CD4-positive, alpha-beta memory T cell (primary cell): Measurements from ENCODE around the gene SLC8B1. TPM values are rescaled to one million over a fixed set of nuclear protein-coding genes. Genes with fewer than 3 reads are reported as not detected.
"Not testable (repeated sequence)": the region's sequence is repeated elsewhere in the genome, so short reads cannot be mapped to it uniquely, and the experiment has no call there.

Experiments used
- CTCF ChIA-PET: fragments of 350-600 bp; sonication (Branson Sonifier 250); formaldehyde crosslinking; loops from one replicate; lab custom pipeline; 2021; ENCODE audit warnings: inconsistent platforms; ENCODE audit not compliant: partially characterized antibody; lab: Charles Lee
- POLR2A ChIA-PET: fragments of 350-600 bp; sonication (Branson Sonifier 250); formaldehyde crosslinking; loops from one replicate; lab custom pipeline; 2021; ENCODE audit not compliant: partially characterized antibody; lab: Charles Lee
- DNase-seq, 5 donors: peaks; one replicate each; pipeline versions ENCODE4 v3.0.0 to v3.0.0-alpha.2; 2020 to 2022; ENCODE audit warnings: mixed read lengths in 1 of 5
- H3K27ac ChIP-seq: one replicate; pipeline ENCODE4 v1.7.0; 2013; ENCODE audit warnings: low read depth, low read length
- H3K27me3 ChIP-seq: 2 replicates; pipeline ENCODE4 v1.7.0; 2013; ENCODE audit warnings: mild to moderate bottlenecking, low read length, moderate library complexity; ENCODE audit not compliant: insufficient read depth
- H3K36me3 ChIP-seq: 2 replicates; pipeline ENCODE4 v1.7.0; 2013; ENCODE audit warnings: mild to moderate bottlenecking, low read length, moderate library complexity; ENCODE audit not compliant: insufficient read depth
- H3K4me1 ChIP-seq: 2 replicates; pipeline ENCODE4 v1.7.0; 2013; ENCODE audit warnings: mild to moderate bottlenecking, low read length, moderate library complexity; ENCODE audit not compliant: insufficient read depth
- H3K4me3 ChIP-seq, 2 donors: one replicate each; pipeline ENCODE4 v1.7.0; 2013; ENCODE audit warnings: low read length in 2 of 2, mild to moderate bottlenecking in 1 of 2
- H3K9me3 ChIP-seq, 2 donors: one replicate each; pipeline ENCODE4 v1.7.0; 2013; ENCODE audit warnings: low read length in 2 of 2, control low read depth in 1 of 2; ENCODE audit not compliant: control insufficient read depth in 1 of 2
- H3K27ac Mint-ChIP-seq, 7 donors: one replicate each; pipeline ENCODE4 v1.8.0; 2020 to 2021; ENCODE audit warnings: mixed read lengths in 7 of 7, mild to moderate bottlenecking in 6 of 7, inconsistent platforms in 3 of 7, moderate library complexity in 3 of 7
- H3K27me3 Mint-ChIP-seq, 2 donors: one replicate each; pipeline ENCODE4 v1.8.0; 2020 to 2021; ENCODE audit warnings: mixed read lengths in 2 of 2
- H3K36me3 Mint-ChIP-seq, 2 donors: one replicate each; pipeline ENCODE4 v1.8.0; 2020 to 2021; ENCODE audit warnings: mixed read lengths in 2 of 2, inconsistent platforms in 1 of 2, mild to moderate bottlenecking in 1 of 2
- H3K4me1 Mint-ChIP-seq, 4 donors: one replicate each; pipeline ENCODE4 v1.8.0; 2020 to 2021; ENCODE audit warnings: mixed read lengths in 4 of 4, mild to moderate bottlenecking in 1 of 4
- H3K4me3 Mint-ChIP-seq, 8 donors: one replicate each; pipeline ENCODE4 v1.8.0; 2020 to 2021; ENCODE audit warnings: mixed read lengths in 8 of 8, mild to moderate bottlenecking in 7 of 8, moderate library complexity in 6 of 8, inconsistent platforms in 3 of 8
- H3K9me3 Mint-ChIP-seq, 8 donors: one replicate each; pipeline ENCODE4 v1.8.0; 2020 to 2021; ENCODE audit warnings: mixed read lengths in 8 of 8, mild to moderate bottlenecking in 5 of 8, inconsistent platforms in 3 of 8, moderate library complexity in 1 of 8
- intact Hi-C: fragments of 100-400 bp; cut with micrococcal nuclease; formaldehyde crosslinking; loops from one replicate; pipeline ENCODE4 v1.15.1; 2023
- polyA plus RNA-seq, 2 donors: library from polyadenylated mRNA; unstranded; fragments of 300-500 nt; fragmentation: Illumina TruSeq; gene quantifications; one replicate each; pipeline ENCODE4 v1.2.3, GENCODE V29; 2021
- total RNA-seq, 2 experiments: library from RNA; stranded (reverse); gene quantifications; one replicate each; pipeline ENCODE4 v1.2.3, GENCODE V29; 2021

SLC8B1 gene
- total and polyA plus RNA-seq, 4 experiments from 2014 or later = 33.9 to 93.5 (median 71.5) TPM

DNA sequence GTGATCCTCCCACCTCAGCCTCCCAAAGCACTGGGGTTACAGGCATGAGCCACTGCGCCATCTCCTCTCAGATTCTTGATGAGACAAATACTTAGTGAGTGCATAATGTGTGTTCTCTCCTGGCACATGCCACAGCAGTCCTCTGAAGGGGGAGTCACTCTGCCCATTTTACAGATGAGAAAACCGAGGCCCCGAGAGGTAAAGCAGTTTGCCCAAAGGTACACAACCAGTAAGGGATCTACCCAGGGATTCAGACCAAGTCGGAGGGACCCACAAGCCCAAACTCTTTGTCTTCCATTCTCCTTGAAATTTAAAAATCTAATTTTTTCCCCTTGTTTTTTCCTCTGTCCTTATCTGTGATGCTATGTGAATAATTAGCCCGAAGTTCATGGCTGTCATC lies 29.8 kb upstream of the SLC8B1 start:
- H3K9me3 Mint-ChIP-seq = peaks cover 0 to 1% (median 0%) of the 10 kb centered on the region in 8 donors

DNA sequence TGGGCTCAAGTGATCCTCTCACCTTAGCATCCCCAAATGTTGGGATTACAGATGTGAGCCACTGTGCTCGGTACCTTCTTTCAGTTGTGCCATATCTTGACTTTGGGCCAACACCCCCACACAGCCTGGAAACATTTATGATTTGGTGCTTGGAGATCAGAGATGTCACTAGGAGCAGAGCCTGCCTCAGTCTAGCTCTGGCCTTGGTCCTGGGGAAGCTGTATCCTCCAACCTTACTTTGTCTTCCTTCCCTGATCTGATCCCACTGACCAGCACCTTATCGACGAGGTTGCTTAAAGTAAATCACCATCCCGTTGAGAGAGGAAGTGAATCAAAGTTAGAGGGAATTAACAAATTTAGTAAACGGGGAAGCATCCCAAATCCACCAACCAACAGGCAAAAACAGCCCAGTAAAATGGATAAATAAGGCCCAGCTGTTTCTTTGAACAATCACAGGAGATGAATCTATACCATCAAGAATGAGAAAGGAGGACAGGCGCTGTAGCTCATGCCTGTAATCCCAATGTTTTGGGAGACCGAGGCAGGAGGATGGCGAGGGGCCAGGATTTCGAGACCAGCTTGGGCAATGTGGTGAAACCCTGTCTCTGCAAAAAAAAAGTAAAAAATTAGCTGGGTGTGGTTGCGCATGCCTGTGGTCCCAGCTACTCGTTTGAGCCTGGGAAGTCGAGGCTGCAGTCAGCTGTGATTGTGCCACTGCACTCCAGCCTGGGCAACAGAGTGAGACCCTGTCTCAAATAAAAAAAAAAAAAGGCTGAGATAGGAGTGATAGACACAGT lies 26.9 kb upstream of the SLC8B1 start:
- H3K36me3 Mint-ChIP-seq = peaks cover 2 to 16% of the 10 kb centered on the region in 2 donors
- intact Hi-C loops = no loop called here
- H3K4me3 Mint-ChIP-seq = peak overlapping the region in 1 of 8 donors; percentile 35
- peak overlapping the region in 4 of 7 donors; percentile 12 to 91 (median 21) for H3K27ac Mint-ChIP-seq
- H3K27me3 Mint-ChIP-seq = no peaks in the 10 kb centered on the region
- H3K9me3 ChIP-seq = no peaks in the 10 kb centered on the region
- no peaks in the 10 kb centered on the region for H3K27me3 ChIP-seq
- H3K27ac ChIP-seq = no peak overlapping the region
- peaks cover 0 to 1% (median 0%) of the 10 kb centered on the region in 8 donors for H3K9me3 Mint-ChIP-seq
- H3K36me3 ChIP-seq = no peaks in the 10 kb centered on the region
- ChIA-PET POLR2A (no interaction called here), CTCF (no interaction called here)
- H3K4me1 Mint-ChIP-seq = peaks cover 9 to 24% (median 18%) of the 10 kb centered on the region in 4 donors
- H3K4me1 ChIP-seq = peaks cover 19% of the 10 kb centered on the region
- H3K4me3 ChIP-seq = no peak overlapping the region
- DNase-seq = no peak

More for the DNA sequence above, 29.8 kb upstream of the SLC8B1 start:
- Mint-ChIP-seq H3K36me3 (peaks cover 11 to 16% of the 10 kb centered on the region in 2 donors), H3K27me3 (no peaks in the 10 kb centered on the region), H3K27ac (peak overlapping the region in 1 of 7 donors; percentile 63), H3K4me1 (peaks cover 2 to 20% (median 10%) of the 10 kb centered on the region in 4 donors), H3K4me3 (no peak overlapping the region)
- H3K27me3 ChIP-seq = no peaks in the 10 kb centered on the region
- ChIA-PET CTCF (no interaction called here), POLR2A (no interaction called here)
- no peak overlapping the region for H3K27ac ChIP-seq
- intact Hi-C loops = no loop called here
- H3K4me1 ChIP-seq = peaks cover 3% of the 10 kb centered on the region
- no peaks in the 10 kb centered on the region for H3K9me3 ChIP-seq
- no peak for DNase-seq
- H3K4me3 ChIP-seq = no peak overlapping the region
- H3K36me3 ChIP-seq = no peaks in the 10 kb centered on the region

DNA sequence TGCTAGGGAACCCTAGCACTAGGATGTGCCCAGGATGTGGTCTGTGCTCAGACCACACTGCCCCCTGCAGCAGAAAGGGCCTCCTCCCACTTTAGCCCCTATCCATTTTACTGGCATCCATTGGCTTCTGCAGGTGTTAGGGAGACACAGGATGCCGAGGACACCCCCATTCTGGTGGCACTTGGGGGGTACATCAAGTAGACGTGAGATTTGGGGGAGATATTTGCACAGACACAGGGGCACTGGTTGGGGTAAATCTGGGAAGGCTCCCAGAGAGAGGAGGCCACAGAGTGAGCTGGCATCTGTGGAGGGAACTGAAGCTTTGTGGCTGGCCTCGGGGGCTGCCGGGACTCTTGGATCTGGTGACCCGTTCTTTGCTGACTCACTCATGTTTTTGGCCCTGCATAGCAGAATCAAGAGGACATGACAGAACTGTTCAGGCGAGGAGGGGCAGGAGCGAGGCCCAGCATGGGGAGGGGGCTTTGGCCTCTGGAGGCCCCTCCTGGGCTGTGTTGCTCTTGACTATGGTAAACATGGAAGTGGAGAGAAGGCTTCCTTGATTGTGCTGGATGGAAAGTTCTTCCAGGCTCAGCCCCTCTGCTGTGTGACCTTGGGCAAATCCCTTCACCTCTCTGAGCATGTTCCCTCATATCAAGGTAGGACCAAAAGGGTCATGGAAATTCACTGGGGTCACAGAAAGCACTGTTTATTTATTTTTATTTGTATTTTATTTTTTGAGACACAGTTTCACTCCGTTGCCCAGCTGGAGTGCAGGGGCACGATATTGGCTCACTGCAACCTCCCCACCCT lies 25.2 kb upstream of the SLC8B1 start:
- peak overlapping the region in 5 of 7 donors; percentile 26 to 91 (median 77) for H3K27ac Mint-ChIP-seq
- H3K9me3 Mint-ChIP-seq = peaks cover 0 to 1% (median 0%) of the 10 kb centered on the region in 8 donors
- no peaks in the 10 kb centered on the region for H3K9me3 ChIP-seq
- CTCF ChIA-PET = interaction anchor here (1.4 kb wide), 1 partner anchor 65 kb away, joined by 3 read pairs; no protein-coding TSS in a partner anchor
- no peaks in the 10 kb centered on the region for H3K27me3 Mint-ChIP-seq
- POLR2A ChIA-PET = no interaction called here
- intact Hi-C loops = no loop called here
- no peak overlapping the region for H3K27ac ChIP-seq
- peak overlapping the region in 5 of 8 donors; percentile 33 to 87 (median 80) for H3K4me3 Mint-ChIP-seq
- no peaks in the 10 kb centered on the region for H3K27me3 ChIP-seq
- H3K4me1 Mint-ChIP-seq = peaks cover 9 to 24% (median 18%) of the 10 kb centered on the region in 4 donors
- DNase-seq = no peak
- H3K36me3 ChIP-seq = no peaks in the 10 kb centered on the region
- peaks cover 2 to 7% of the 10 kb centered on the region in 2 donors for H3K36me3 Mint-ChIP-seq
- peaks cover 19% of the 10 kb centered on the region for H3K4me1 ChIP-seq
- no peak overlapping the region for H3K4me3 ChIP-seq

DNA sequence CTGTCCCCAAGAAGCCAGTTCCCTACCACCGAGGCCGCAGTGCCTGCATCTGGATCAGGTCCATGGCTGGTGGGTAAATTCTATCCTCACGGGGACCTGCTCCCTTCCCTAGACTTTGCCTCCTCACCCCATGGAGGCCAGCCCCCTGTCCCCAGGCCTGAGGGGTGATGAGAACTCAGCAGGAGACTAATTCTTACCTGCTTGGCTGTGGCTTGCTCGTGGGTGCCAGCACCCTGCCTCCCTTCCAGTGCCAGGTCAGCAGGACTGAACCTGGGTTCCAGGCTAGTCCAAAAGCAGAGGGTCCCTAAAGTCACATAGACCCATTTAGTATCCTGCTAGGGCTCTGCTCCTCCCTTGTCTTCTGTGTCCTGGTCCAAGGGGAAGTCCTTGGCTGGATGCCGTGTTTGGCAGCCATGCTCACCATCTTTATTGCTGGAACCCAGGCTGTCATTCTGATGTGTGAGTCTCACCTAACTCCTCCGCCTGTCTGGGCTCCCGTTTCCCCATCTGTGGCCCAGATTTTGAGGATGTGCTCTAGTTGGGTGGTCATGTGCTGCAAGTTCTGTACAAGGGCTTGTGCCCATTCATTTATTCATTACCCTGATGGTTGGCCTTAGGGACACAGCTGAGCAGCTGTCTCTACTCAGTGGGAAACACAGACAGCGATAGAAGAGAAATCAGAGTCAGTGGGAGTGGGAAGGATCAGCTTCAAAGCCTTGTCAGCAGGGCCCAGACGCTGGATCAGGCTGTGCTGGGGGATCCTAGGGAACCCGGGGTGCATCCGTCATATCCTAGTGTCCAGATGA lies 24.4 kb upstream of the SLC8B1 start:
- Histone ChIP-seq H3K27ac (peak overlapping the region; percentile 63), H3K4me1 (peaks cover 19% of the 10 kb centered on the region), H3K4me3 (peak overlapping the region; percentile 63 to 70), H3K36me3 (no peaks in the 10 kb centered on the region), H3K27me3 (no peaks in the 10 kb centered on the region), H3K9me3 (no peaks in the 10 kb centered on the region)
- ChIA-PET CTCF (interaction anchor here (1.4 kb wide), 1 partner anchor 65 kb away, joined by 3 read pairs; no protein-coding TSS in a partner anchor), POLR2A (interaction anchor here (1.8 kb wide), 1 partner anchor 25 kb away, joined by 9 read pairs; the partner anchor contains the start of gene SLC8B1)
- Mint-ChIP-seq H3K9me3 (peaks cover 0 to 1% (median 0%) of the 10 kb centered on the region in 8 donors), H3K36me3 (peaks cover 2 to 6% of the 10 kb centered on the region in 2 donors), H3K4me1 (peaks cover 8 to 24% (median 18%) of the 10 kb centered on the region in 4 donors), H3K27me3 (no peaks in the 10 kb centered on the region), H3K4me3 (peak overlapping the region; percentile 72 to 89 (median 84)), H3K27ac (peak overlapping the region; percentile 89 to 94 (median 91))
- intact Hi-C loops = no loop called here
- peak in 3 of 5 donors; percentile 6 to 51 (median 11) for DNase-seq

DNA sequence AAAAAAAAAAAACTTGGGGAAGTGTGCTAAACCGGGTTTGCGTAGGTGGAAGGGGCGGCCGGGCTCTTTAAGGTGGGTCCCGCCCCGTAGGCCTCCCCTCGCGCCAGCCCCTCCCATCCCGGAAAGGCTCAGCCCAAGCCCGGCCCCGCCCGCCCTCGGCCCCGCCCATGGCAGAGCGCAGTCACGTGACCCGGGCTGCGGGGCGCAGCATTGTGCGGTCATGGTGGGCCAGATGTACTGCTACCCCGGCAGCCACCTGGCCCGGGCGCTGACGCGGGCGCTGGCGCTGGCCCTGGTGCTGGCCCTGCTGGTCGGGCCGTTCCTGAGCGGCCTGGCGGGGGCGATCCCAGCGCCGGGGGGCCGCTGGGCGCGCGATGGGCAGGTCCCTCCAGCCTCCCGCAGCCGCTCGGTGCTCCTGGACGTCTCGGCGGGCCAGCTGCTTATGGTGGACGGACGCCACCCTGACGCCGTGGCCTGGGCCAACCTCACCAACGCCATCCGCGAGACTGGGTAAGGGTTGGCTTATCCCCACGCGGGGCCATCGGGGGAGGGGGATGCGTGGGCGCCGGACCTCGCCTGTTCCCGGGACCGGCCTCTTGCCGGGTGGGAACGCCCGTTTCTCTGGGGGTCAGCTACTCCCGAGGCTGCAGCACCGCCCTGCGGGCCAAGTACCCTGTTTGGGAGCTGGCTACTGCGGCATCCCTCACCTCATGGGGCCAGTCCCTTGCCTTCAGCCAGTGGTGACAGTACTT lies 23.6 kb upstream of the SLC8B1 start, which contains the start of gene PLBD2:
PLBD2 (plus strand) TSS at position 207 of the 752 bp plus-strand sequence; CDS start at position 221, 14 bp downstream.
- Mint-ChIP-seq H3K27me3 (no peaks in the 10 kb centered on the region), H3K4me1 (peaks cover 6 to 24% (median 16%) of the 10 kb centered on the region in 4 donors), H3K27ac (peak within 1 kb of the TSS; percentile 91 to 98 (median 97)), H3K36me3 (peaks cover 2 to 4% of the 10 kb centered on the region in 2 donors), H3K9me3 (no peaks in the 10 kb centered on the region), H3K4me3 (peak within 1 kb of the TSS; percentile 89 to 94 (median 92))
- Histone ChIP-seq H3K9me3 (no peaks in the 10 kb centered on the region), H3K27me3 (no peaks in the 10 kb centered on the region), H3K36me3 (no peaks in the 10 kb centered on the region), H3K4me1 (peaks cover 19% of the 10 kb centered on the region), H3K4me3 (peak within 1 kb of the TSS; percentile 63 to 70), H3K27ac (peak within 1 kb of the TSS; percentile 63)
- intact Hi-C loops = loop anchor here (1.0 kb wide), 3 partner anchors 23 to 173 kb away; partner anchors contain the start of genes DDX54, RITA1, SLC8B1 and TPCN1
- POLR2A ChIA-PET = interaction anchor here (1.2 to 1.8 kb wide), 3 partner anchors 24 to 173 kb away, joined by 4 to 9 read pairs (median 6); partner anchors contain the start of genes DDX54, RITA1 and SLC8B1
- DNase-seq = peak; percentile 92 to 95 (median 93)
- CTCF ChIA-PET = no interaction called here

DNA sequence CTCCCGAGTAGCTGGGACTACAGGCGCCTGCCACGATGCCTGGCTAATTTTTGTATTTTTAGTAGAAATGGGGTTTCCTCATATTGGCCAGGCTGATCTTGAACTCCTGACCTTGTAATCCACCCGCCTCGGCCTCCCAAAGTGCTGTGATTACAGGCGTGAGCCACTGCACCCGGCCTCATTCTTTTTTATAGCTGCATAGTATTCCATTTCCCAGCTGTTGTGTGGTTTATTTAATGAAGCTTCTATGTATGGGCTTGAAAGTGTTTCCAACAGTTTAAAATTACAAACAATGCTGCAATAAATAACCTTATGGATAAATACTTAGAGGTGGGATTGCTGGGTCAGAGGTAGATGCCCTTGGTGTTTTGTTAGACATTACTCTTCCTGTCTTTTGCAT lies 19.3 kb upstream of the SLC8B1 start:
- not testable (repeated sequence) for H3K27ac ChIP-seq

More for the DNA sequence above, 19.3 kb upstream of the SLC8B1 start:
- H3K4me1 Mint-ChIP-seq, H3K27ac Mint-ChIP-seq, H3K36me3 ChIP-seq, H3K9me3 Mint-ChIP-seq, H3K9me3 ChIP-seq, H3K36me3 Mint-ChIP-seq, POLR2A ChIA-PET, H3K27me3 ChIP-seq, intact Hi-C loops, DNase-seq, H3K4me3 ChIP-seq, H3K27me3 Mint-ChIP-seq, H3K4me3 Mint-ChIP-seq: not testable (repeated sequence)
- H3K4me1 ChIP-seq = peaks cover 11% of the 10 kb centered on the region
- CTCF ChIA-PET = interaction anchor here (0.7 kb wide), 1 partner anchor 13 kb away, joined by 3 read pairs; no protein-coding TSS in a partner anchor
